ENCODE results near the gene PAPOLA. TPM values are rescaled to one million over a fixed set of nuclear protein-coding genes. Genes with fewer than 3 reads are reported as not detected.

The PAPOLA gene
- total RNA-seq, 1 donor from 2014 or later, result 255 TPM

DNA sequence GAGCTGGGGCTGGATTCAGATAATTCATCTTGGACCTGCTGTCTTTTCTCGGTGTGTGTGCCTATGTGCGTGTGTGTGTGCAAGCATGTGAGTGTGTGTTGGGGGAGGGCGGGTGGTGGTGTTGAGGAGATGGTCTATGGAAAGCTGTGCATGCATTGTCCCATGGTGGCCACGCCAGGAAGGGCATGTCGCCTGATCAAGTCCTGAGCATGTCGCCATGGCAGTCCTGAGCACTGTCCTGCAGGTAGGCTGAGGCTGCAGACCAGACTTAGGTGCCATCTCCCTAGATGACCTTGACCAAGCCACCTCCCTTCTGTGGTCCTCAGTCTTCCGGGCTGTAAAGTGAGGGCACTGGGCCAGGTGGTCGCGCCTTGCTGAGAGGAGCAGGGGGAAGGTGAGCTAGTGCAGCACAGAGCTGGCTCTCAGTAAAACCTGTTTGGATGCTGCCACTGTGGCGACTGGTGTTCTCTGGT lies 81.4 kb downstream of the PAPOLA start:
- H3K27ac Mint-ChIP-seq, result no peak overlapping the region
- intact Hi-C loops (cut with micrococcal nuclease), result loop anchor here (2.0 to 5.0 kb wide), 2 partner anchors 159 to 269 kb away; no protein-coding TSS in a partner anchor
- ATAC-seq (ENCODE audit: low read depth) (no peak), DNase-seq (no peak)
- CTCF ChIA-PET, result no interaction called here
- no peaks in the 10 kb centered on the region for H3K36me3 Mint-ChIP-seq (ENCODE audit: low read depth)
- peaks cover 20% of the 10 kb centered on the region for H3K4me1 Mint-ChIP-seq
- H3K9me3 Mint-ChIP-seq, result no peaks in the 10 kb centered on the region
- POLR2A ChIA-PET, result no interaction called here
- peaks cover 31% of the 10 kb centered on the region for H3K27me3 Mint-ChIP-seq
- TF ChIP-seq, protein P1, sequence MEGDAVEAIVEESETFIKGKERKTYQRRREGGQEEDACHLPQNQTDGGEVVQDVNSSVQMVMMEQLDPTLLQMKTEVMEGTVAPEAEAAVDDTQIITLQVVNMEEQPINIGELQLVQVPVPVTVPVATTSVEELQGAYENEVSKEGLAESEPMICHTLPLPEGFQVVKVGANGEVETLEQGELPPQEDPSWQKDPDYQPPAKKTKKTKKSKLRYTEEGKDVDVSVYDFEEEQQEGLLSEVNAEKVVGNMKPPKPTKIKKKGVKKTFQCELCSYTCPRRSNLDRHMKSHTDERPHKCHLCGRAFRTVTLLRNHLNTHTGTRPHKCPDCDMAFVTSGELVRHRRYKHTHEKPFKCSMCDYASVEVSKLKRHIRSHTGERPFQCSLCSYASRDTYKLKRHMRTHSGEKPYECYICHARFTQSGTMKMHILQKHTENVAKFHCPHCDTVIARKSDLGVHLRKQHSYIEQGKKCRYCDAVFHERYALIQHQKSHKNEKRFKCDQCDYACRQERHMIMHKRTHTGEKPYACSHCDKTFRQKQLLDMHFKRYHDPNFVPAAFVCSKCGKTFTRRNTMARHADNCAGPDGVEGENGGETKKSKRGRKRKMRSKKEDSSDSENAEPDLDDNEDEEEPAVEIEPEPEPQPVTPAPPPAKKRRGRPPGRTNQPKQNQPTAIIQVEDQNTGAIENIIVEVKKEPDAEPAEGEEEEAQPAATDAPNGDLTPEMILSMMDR (IDR thresholded peaks at IDR 0.05), result no peak
- H3K4me3 Mint-ChIP-seq, result no peak overlapping the region

DNA sequence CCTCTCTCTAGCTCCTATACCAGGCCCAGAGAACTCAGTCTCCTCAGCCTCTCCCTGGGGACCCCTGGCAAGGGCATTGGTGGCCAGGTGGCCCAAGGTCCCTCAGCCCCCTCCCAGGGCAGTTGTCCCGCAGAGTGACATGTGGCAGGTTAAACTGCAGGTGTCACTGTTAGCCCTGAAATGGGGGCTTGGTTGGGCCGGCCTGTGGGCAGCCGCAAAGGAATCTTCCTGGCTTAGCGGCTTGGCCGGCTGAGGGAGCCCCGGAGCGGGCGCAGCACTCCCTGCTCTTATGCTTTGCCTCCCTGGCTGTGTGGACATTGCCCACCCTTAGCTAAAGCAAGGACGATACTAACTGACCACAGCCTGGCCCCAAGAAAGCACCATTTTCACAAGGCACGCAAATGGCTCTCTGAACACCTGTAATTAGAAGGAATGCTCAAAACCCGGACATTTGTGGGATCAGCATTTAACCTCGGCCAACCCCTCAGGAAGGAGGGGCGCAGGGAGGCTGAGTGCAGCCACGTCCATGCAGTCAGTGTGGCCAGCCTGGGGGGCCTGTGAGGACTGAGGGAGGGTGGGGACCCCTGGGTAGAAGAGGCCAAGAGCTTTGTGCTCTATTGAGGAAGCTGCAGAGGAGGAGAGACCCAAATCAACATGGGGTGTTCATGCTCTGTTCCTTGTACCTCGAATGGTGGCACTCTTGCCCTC lies 82.2 kb downstream of the PAPOLA start:
- H3K4me1 Mint-ChIP-seq, result peaks cover 25% of the 10 kb centered on the region
- H3K9me3 Mint-ChIP-seq, result no peaks in the 10 kb centered on the region
- ATAC-seq (ENCODE audit: low read depth) (peak; percentile 58), DNase-seq (no peak)
- CTCF ChIA-PET, result interaction anchor here (1.0 kb wide), 1 partner anchor 156 kb away, joined by 4 read pairs; no protein-coding TSS in a partner anchor
- POLR2A ChIA-PET, result no interaction called here
- H3K27me3 Mint-ChIP-seq, result peaks cover 34% of the 10 kb centered on the region
- H3K36me3 Mint-ChIP-seq (ENCODE audit: low read depth), result no peaks in the 10 kb centered on the region
- TF ChIP-seq, protein P1 (IDR thresholded peaks at IDR 0.05), result no peak
- H3K4me3 Mint-ChIP-seq, result no peak overlapping the region
- H3K27ac Mint-ChIP-seq, result no peak overlapping the region
- intact Hi-C loops (cut with micrococcal nuclease), result loop anchor here (2.0 to 5.0 kb wide), 2 partner anchors 158 to 268 kb away; no protein-coding TSS in a partner anchor

DNA sequence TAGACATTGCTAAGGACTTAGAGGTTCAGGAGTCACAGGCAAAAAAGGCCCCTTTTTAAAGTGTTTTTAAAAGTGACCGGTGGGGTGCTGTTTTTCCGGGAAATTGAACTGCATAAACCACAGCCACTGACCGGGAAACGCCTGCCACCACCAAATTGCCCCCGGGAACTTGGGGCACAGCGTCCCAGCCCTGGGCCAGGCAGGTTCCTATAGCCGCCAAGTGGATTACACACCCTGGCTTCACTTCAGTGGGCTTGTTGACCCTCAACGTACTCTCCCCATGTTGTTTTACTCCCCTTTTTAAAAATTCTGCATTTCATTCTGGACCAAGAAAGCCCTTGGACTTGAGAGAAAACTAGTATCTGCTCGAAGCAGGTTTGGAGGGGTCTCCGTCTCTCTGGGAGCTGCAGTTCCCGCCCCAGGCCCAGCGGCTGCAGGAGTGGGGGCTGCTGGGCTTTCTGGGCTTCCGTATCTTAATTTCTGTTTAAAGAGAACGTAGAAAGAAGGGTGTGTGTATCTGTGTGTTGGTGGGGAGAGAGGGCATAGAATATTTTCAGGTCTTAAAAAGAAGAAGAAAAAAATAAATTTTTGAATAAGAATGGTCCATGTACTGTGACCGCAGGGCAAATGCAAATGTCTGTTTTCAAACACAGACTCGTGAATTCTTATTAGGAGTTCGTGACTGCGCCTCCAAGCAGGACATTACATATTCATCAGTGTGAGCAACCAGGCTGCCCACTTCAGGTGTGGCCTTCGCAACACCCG lies 82.9 kb downstream of the PAPOLA start:
- ChIA-PET POLR2A (no interaction called here), CTCF (interaction anchor here (1.0 kb wide), 1 partner anchor 155 kb away, joined by 4 read pairs; no protein-coding TSS in a partner anchor)
- Mint-ChIP-seq H3K27ac (no peak overlapping the region), H3K4me1 (peaks cover 25% of the 10 kb centered on the region), H3K4me3 (no peak overlapping the region), H3K9me3 (no peaks in the 10 kb centered on the region), H3K27me3 (peaks cover 34% of the 10 kb centered on the region), H3K36me3 (ENCODE audit: low read depth) (no peaks in the 10 kb centered on the region)
- TF ChIP-seq, protein P1 (IDR thresholded peaks at IDR 0.05), result no peak
- no peak for DNase-seq
- ATAC-seq (ENCODE audit: low read depth), result no peak
- intact Hi-C loops (cut with micrococcal nuclease), result loop anchor here (2.0 to 5.0 kb wide), 2 partner anchors 157 to 268 kb away; no protein-coding TSS in a partner anchor

DNA sequence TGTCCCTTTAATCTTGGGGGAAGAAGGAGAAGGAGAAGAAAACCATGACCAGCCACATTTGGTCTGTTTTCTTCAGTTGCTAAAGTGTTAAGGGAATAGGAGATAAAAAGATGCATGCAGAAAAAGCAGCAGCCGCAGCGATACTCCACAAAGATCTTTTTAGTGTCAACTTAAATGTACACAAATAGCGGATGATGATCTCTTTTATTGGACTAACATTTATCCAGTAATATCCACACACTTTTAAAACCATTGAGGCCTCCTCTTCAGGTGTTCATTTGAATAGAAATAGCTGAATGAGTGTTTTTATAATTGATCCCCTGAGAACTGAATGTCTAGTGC lies 83.5 kb downstream of the PAPOLA start:
- ATAC-seq (ENCODE audit: low read depth) (no peak), DNase-seq (no peak)
- ChIA-PET CTCF (no interaction called here), POLR2A (no interaction called here)
- Mint-ChIP-seq H3K27me3 (peaks cover 38% of the 10 kb centered on the region), H3K4me1 (peaks cover 25% of the 10 kb centered on the region), H3K36me3 (ENCODE audit: low read depth) (no peaks in the 10 kb centered on the region), H3K27ac (no peak overlapping the region), H3K9me3 (no peaks in the 10 kb centered on the region), H3K4me3 (no peak overlapping the region)
- TF ChIP-seq, protein P1 (IDR thresholded peaks at IDR 0.05), result no peak
- intact Hi-C loops (cut with micrococcal nuclease), result loop anchor here (2.0 kb wide), 1 partner anchor 267 kb away; no protein-coding TSS in a partner anchor

DNA sequence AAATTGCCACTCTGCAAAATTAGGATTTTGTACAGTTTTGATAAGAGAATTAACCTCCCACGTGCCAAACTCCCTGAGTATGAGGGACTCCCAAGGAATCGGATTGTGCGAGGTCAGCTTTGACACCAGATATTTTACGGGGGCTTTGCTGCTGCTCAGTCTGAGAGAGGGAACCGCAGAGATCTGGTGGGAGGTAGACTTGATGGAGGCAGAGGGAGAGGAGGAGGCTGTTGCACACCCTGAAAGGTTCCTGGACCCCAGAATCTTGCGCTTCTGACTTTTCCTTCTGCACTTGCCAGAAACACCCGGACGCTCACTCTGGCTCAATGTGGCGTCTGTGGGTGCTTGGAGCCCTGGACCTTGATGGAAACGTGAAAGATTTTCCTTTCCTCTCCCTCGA lies 83.9 kb downstream of the PAPOLA start:
- ChIA-PET CTCF (no interaction called here), POLR2A (no interaction called here)
- Mint-ChIP-seq H3K4me1 (peaks cover 25% of the 10 kb centered on the region), H3K4me3 (no peak overlapping the region), H3K27me3 (peaks cover 38% of the 10 kb centered on the region), H3K36me3 (ENCODE audit: low read depth) (no peaks in the 10 kb centered on the region), H3K9me3 (no peaks in the 10 kb centered on the region), H3K27ac (no peak overlapping the region)
- no peak for DNase-seq
- TF ChIP-seq, protein P1 (IDR thresholded peaks at IDR 0.05), result no peak
- intact Hi-C loops (cut with micrococcal nuclease), result no loop called here
- ATAC-seq (ENCODE audit: low read depth), result no peak
